HG03378 (cell line): ENCODE results near the gene WHRN.
A peak's percentile ranks its signal among the peaks of the same experiment; 100 is the strongest.

Source experiments
- ATAC-seq: cut with Tn5 transposase; IDR thresholded peaks from one replicate; pipeline ENCODE4 v1.9.1; 2021; ENCODE audit warnings: mild to moderate bottlenecking, moderate library complexity; ENCODE audit not compliant: unreplicated experiment

WHRN gene

DNA sequence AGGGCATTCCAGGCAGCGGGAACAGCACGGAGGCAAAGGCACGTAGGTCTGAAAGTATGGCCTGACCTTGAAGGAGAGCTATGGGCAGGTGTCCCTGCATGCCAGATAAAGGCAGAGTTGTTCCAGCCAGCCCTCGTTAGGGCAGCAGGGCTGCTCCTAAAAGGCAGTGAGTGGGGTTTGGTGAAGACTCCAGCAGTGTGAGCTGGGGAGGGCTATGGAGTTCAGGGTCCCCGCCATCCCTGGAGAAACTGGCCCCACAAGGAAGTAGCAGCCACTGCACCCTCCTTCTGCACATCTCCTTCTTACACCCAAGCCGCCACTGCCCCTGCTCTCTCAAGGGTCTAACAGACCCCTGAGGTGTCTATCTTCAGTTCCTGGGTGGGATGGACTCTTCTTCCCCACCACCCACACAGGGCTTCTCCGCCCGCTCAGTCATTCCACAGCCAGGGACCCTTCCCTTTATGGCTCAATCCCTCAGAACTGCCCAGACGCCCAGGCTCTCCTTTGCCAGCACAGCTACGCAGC, 118.8 kb downstream of the WHRN start:
- no peak for ATAC-seq

- peak; percentile 87 for ATAC-seq
Measured at GRCh38 chr9:114385397-114386181, 119.7 kb downstream of the WHRN start.

- ATAC-seq, result no peak
Measured at GRCh38 chr9:114384836-114385396, 120.4 kb downstream of the WHRN start.

GRCh38 chr9:114384341-114384740, 120.9 kb downstream of the WHRN start:
- no peak for ATAC-seq

GRCh38 chr9:114383521-114384231, 121.6 kb downstream of the WHRN start:
- ATAC-seq, result no peak

- ATAC-seq, result no peak
Measured at GRCh38 chr9:114382699-114383520, 122.4 kb downstream of the WHRN start.

DNA sequence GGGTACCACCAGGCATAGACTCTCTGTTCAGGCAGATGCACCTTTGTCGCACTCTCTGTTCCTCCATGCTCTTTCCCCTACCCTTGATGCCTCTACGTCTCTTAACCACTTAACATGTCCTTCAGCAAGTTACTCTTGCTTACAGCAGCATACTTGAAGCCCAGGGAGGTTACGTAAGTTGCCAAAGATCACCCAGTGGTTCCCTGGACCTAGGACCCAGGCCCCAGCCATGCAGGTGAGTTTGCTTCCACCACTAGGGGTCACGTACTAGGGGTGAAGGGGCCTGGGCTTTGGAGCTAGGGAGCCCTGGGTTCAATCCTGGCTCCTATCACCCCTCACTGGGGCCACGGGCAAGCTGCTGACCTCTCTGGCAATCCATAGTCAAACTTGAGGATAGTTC, 126.4 kb downstream of the WHRN start:
- ATAC-seq, result no peak

- ATAC-seq, result no peak
Measured at GRCh38 chr9:114378016-114378415, 127.3 kb downstream of the WHRN start.

GRCh38 chr9:114376586-114377445, 128.5 kb downstream of the WHRN start:
- no peak for ATAC-seq

DNA sequence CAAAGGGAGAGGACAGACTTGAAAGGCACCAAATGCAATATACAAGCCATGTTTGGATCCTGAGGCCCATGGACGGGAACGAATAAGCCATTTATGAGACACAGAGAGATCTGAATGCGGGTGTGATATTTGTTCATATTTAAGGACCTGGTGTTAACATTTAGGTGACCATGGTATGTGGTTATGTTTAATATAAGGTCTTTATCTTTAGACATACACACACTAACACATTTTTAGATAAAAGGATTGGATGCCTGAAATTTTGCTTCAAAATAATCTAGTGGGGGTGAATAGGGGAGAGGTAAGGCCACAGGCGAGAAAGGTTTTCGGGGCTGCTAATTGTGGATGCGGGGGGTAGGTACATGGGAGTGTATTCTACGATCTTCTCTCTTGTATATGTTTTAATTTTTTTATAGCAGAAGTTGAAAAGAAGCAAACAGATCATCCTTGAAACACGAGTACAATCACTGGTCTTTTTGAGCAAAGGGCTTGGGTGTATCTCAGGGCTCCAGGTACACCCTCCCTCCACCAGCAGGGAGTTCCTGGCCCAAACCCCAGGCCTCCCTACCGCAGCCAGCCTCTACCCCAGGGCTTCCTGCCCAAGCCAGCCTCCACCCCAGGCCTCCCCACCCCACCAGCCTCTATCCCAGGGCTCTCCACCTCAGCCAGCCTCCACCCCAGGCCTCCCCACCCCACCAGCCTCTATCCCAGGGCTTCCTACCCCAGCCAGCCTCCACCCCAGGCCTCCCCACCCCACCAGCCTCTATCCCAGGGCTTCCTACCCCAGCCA, 129.7 kb downstream of the WHRN start:
- ATAC-seq, result no peak

DNA sequence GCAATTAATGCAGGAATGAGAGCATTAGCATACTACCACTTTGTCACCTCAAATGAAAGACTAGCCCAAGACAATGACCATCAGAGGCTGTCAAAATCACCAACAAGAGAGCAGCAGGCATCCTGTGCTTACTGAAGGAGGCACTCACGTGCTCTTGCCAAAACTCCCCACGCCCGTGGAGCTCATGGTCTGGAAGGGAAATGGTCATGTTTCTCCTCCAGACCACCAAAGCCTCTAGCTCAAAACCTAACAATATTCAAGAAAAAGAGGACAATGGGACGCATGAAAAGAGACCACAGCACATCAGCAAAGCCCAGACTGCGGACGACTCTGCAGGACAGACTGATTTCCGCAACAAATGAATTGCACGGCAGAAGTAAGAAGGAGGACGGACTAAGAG, 130.3 kb downstream of the WHRN start:
- ATAC-seq, result no peak

DNA sequence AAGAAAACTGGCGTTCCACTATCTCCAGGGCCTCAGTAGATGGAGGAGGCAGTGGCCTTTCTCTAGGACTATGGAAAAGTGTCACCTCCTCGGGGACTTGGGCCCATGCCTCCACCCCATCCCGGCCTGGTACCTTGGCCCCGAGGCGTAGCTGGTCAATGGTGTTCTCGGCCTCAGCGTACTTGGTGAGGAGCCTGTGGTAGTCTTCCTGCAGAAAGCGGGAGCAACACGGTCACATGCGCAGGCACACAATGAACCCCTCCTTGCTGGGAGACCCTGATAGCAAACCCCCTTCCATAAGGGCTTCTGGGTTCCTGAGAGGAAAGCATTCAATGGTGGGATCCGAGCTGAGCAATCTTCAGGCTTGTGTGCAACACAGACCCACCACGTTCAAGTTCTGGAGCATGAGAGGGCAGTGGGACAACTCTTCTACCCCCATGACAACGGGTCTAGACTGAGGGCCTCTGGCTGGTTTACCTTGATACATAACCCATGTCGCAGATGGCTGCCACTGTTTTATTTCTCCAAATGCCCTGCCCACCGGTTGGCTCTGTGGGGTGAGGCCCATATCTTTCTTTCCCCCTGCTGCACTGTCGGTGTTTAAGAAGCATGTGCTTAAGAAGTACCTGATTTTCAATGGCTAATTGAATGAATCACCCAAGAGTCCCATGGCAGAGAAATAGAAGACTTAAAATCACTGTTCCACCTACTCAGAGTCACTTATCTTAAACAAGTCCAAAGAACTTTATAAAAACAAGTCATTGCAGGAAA, 131.1 kb downstream of the WHRN start:
- no peak for ATAC-seq

- ATAC-seq, result peak; percentile 90
Measured at GRCh38 chr9:114372921-114373448, 132.3 kb downstream of the WHRN start.

DNA sequence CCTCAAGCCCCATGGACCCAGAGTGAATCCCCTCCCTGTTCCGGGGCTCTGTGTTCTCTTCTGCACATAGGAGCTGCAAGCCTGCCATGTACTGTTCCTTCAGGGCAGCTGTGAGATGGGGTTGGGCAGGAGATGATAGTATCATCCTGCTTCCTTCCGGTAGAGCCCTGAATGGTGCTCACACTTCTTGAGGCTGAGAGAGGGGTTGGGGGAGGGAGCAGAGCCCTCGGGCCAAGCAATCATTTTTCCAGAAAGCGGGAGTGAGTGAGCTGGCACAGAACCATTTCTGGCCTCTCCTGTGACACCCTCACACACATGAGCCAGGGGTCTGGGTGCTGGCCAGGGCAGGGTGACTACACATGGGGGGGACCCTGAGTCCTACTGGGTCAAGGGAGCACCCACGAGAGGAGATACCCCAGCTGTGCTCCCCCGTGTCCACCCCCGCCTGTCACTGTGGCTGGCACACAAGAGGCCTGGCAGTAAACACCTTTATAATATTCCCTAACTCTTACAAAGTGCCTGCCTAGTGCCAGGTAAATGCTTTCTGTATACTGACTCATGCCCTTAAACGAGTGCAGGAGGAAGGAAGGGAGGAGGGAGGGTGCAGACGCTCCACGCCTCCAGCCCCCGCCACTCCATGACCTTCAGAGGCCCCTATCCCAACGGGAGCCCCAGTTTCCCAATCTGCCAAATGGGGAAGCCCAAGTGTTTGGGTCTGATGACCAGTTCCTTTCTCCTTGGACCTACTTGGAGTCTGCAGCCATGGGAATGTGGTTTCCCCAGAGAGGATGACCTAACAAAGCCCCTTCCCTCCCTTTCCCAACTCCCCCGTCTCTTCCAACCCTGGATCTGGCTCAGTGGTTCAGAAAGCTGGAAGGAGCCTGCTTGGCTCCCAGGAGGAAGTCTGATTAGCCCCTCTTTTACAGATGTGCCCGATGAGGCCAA, 133.0 kb downstream of the WHRN start:
- ATAC-seq, result no peak

DNA sequence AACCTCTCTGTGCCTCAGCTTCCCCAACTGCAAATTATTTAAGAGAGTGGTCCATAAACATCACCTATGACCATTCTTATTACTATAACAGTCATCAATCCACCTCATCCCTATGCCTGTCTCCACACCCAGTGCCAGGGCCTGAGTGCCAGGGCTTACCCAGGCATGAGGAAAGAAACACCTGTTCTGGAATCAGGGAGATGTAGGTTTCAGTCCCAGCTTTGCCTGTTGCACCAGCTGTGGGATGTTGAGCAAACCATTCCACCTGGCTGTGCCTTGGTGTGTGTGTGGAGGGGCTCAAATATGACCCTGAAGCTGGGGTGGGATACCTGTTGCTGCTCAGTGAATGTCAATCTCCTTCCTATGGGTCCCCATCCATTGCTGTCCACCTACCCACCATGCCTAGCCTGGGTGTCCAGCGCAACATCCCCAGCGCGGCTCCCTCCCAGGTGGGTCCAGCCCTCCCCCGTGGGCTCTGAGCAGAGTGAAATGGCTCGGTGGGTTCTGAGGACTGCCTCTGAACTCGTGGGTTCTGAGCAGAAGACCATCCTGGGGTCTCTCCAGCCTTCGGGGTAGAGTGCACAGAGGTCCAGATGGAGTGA, 133.8 kb downstream of the WHRN start:
- no peak for ATAC-seq

- no peak for ATAC-seq
Measured at GRCh38 chr9:114370968-114371320, 134.3 kb downstream of the WHRN start.
